Measurements from ENCODE around the gene ZNHIT6. TPM values are rescaled to one million over a fixed set of nuclear protein-coding genes. Genes with fewer than 3 reads are reported as not detected.
A peak's percentile ranks its signal among the peaks of the same experiment; 100 is the strongest.
"Not testable (repeated sequence)": the region's sequence is repeated elsewhere in the genome, so short reads cannot be mapped to it uniquely, and the experiment has no call there.

ZNHIT6 gene, protein sequence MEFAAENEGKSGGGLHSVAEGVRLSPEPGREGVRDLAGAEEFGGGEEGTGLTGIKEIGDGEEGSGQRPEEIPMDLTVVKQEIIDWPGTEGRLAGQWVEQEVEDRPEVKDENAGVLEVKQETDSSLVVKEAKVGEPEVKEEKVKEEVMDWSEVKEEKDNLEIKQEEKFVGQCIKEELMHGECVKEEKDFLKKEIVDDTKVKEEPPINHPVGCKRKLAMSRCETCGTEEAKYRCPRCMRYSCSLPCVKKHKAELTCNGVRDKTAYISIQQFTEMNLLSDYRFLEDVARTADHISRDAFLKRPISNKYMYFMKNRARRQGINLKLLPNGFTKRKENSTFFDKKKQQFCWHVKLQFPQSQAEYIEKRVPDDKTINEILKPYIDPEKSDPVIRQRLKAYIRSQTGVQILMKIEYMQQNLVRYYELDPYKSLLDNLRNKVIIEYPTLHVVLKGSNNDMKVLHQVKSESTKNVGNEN
- total RNA-seq = 12.0 TPM
- 10 to 100 TPM; 14.0 to 23.6 (median 19.4) TPM for polyA plus RNA-seq (ENCODE audit: insufficient read depth in 1 of 8, insufficient read length in 8 of 8, low replicate concordance in 1 of 8)
- long read RNA-seq, donor 1, partial matches to known transcripts = 0 of 4 reads
- long read RNA-seq, donor 1, other reads (novel, unspliced or antisense) = 0 of 4 reads
- long read RNA-seq, donor 2, partial matches to known transcripts = 0 of 1 reads
- long read RNA-seq, donor 2, other reads (novel, unspliced or antisense) = 0 of 1 reads
- long read RNA-seq, donor 3, partial matches to known transcripts = 0 of 3 reads
- long read RNA-seq, donor 3, other reads (novel, unspliced or antisense) = 0 of 3 reads
- long read RNA-seq, donor 4, partial matches to known transcripts = 0 of 2 reads
- long read RNA-seq, donor 4, other reads (novel, unspliced or antisense) = 0 of 2 reads
- long read RNA-seq, donor 5, transcript ZNHIT6-201 (10 exons, 2,797 nt) = major isoform, 8 of 8 reads
- long read RNA-seq, donor 5, partial matches to known transcripts = 0 of 8 reads
- long read RNA-seq, donor 5, other reads (novel, unspliced or antisense) = 0 of 8 reads
- long read RNA-seq, donor 6, partial matches to known transcripts = 23 of 25 reads
- long read RNA-seq, donor 6, other reads (novel, unspliced or antisense) = 0 of 25 reads
- long read RNA-seq, donor 7, partial matches to known transcripts = 7 of 9 reads
- long read RNA-seq, donor 7, other reads (novel, unspliced or antisense) = 0 of 9 reads
- long read RNA-seq, donor 8, partial matches to known transcripts = 0 of 3 reads
- long read RNA-seq, donor 8, other reads (novel, unspliced or antisense) = 0 of 3 reads
- long read RNA-seq, donor 9, partial matches to known transcripts = 0 of 4 reads
- long read RNA-seq, donor 9, other reads (novel, unspliced or antisense) = 0 of 4 reads
- long read RNA-seq, donor 10, partial matches to known transcripts = 0 of 3 reads
- long read RNA-seq, donor 10, other reads (novel, unspliced or antisense) = 0 of 3 reads
- long read RNA-seq, donor 11, partial matches to known transcripts = 18 of 22 reads
- long read RNA-seq, donor 11, other reads (novel, unspliced or antisense) = 0 of 22 reads

- H3K36me3 ChIP-seq (ENCODE audit: control insufficient read depth, insufficient read depth, low read length) = peaks cover 11% of the 10 kb centered on the region
- peak; percentile 97 for DNase-seq
- H3K4me1 ChIP-seq (ENCODE audit: control insufficient read depth, insufficient read depth, low read length) = peaks cover 6% of the 10 kb centered on the region
- H3K9me3 ChIP-seq (replicated peaks; ENCODE audit: control insufficient read depth, low read depth, low read length) = no peaks in the 10 kb centered on the region
- peak within 1 kb of the TSS; percentile 94 for H3K27ac ChIP-seq (ENCODE audit: low read length)
- 0% methylated on average over 23 of the region's 35 CpGs for WGBS (ENCODE audit: insufficient coverage)
- no peaks in the 10 kb centered on the region for H3K27me3 ChIP-seq (ENCODE audit: control insufficient read depth, insufficient read depth, low read length)
- peak within 1 kb of the TSS; percentile 79 for H3K4me3 ChIP-seq (ENCODE audit: low read length)
Observed at GRCh38 chr1:85707990-85708828, at the start of gene ZNHIT6. Gene ZNHIT6, minus strand, starts transcription at chr1:85708433. Its CDS starts 149 bp downstream, at chr1:85708284.

- Histone ChIP-seq H3K27ac (ENCODE audit: low read length) (no peak overlapping the region), H3K27me3 (ENCODE audit: control insufficient read depth, insufficient read depth, low read length) (no peaks in the 10 kb centered on the region), H3K9me3 (replicated peaks; ENCODE audit: control insufficient read depth, low read depth, low read length) (peaks cover 4% of the 10 kb centered on the region), H3K36me3 (ENCODE audit: control insufficient read depth, insufficient read depth, low read length) (no peaks in the 10 kb centered on the region), H3K4me1 (ENCODE audit: control insufficient read depth, insufficient read depth, low read length) (no peaks in the 10 kb centered on the region), H3K4me3 (ENCODE audit: low read length) (no peak overlapping the region)
- no CpG with 5 or more reads among the region's 5 CpGs for WGBS (ENCODE audit: insufficient coverage)
- DNase-seq = no peak
Observed at GRCh38 chr1:85756864-85757263, 48.6 kb upstream of the ZNHIT6 start.

DNA sequence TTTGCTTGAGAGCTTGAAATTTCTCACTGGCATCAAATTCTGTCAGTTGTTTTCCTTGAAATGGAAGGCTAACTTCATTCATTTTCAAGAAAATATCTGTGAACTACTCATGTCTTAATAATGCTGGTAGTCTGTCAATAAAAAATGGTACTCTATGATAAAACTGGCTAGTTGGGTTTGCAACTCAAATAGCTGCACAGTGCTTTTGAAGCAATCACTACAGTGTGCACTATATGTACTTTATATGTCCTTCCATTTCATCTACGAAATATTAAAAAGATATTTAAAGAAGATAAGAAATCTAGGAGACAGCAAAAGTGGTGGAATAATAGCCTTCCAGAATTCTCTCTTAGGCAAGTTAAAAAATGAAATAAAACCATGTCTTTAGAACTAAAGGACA lies 39.9 kb upstream of the ZNHIT6 start:
- WGBS (ENCODE audit: insufficient coverage) = no CpG with 5 or more reads among the region's 1 CpG
- no peak overlapping the region for H3K27ac ChIP-seq (ENCODE audit: low read length)
- DNase-seq = no peak
- H3K4me1 ChIP-seq (ENCODE audit: control insufficient read depth, insufficient read depth, low read length) = no peaks in the 10 kb centered on the region
- H3K27me3 ChIP-seq (ENCODE audit: control insufficient read depth, insufficient read depth, low read length) = no peaks in the 10 kb centered on the region
- H3K4me3 ChIP-seq (ENCODE audit: low read length) = no peak overlapping the region
- no peaks in the 10 kb centered on the region for H3K36me3 ChIP-seq (ENCODE audit: control insufficient read depth, insufficient read depth, low read length)
- no peaks in the 10 kb centered on the region for H3K9me3 ChIP-seq (replicated peaks; ENCODE audit: control insufficient read depth, low read depth, low read length)

GRCh38 chr1:85746777-85747176 lies 38.5 kb upstream of the ZNHIT6 start:
- Histone ChIP-seq H3K4me1 (ENCODE audit: control insufficient read depth, insufficient read depth, low read length) (no peaks in the 10 kb centered on the region), H3K4me3 (ENCODE audit: low read length) (no peak overlapping the region), H3K27me3 (ENCODE audit: control insufficient read depth, insufficient read depth, low read length) (no peaks in the 10 kb centered on the region), H3K9me3 (replicated peaks; ENCODE audit: control insufficient read depth, low read depth, low read length) (no peaks in the 10 kb centered on the region), H3K36me3 (ENCODE audit: control insufficient read depth, insufficient read depth, low read length) (no peaks in the 10 kb centered on the region), H3K27ac (ENCODE audit: low read length) (no peak overlapping the region)
- no CpG with 5 or more reads among the region's 3 CpGs for WGBS (ENCODE audit: insufficient coverage)
- DNase-seq = no peak

GRCh38 chr1:85743814-85744213 lies 35.6 kb upstream of the ZNHIT6 start:
- no peak for DNase-seq
- no CpG with 5 or more reads among the region's 3 CpGs for WGBS (ENCODE audit: insufficient coverage)

DNA sequence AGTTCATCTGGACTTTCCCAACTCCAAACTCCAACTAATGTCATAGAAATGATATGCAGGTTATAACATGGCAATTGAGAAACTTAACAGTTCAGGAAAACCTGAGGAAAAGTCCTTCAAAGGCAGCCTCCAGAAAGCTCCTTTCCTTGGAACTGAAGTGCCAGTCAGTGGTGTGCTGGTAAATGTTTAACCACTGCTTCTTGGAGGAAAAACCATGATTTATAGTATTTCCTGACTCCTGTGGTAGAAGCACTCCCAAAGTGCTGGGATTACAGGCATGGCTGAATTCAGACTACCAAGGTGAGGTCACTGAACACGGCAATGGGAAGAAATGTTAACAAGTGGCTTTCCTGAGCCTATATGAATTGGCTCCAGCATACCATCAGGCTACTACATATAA lies 26.7 kb upstream of the ZNHIT6 start:
- no CpG with 5 or more reads among the region's 1 CpG for WGBS (ENCODE audit: insufficient coverage)
- Histone ChIP-seq H3K9me3 (replicated peaks; ENCODE audit: control insufficient read depth, low read depth, low read length) (no peaks in the 10 kb centered on the region), H3K27me3 (ENCODE audit: control insufficient read depth, insufficient read depth, low read length) (no peaks in the 10 kb centered on the region), H3K36me3 (ENCODE audit: control insufficient read depth, insufficient read depth, low read length) (no peaks in the 10 kb centered on the region), H3K4me1 (ENCODE audit: control insufficient read depth, insufficient read depth, low read length) (no peaks in the 10 kb centered on the region), H3K27ac (ENCODE audit: low read length) (no peak overlapping the region), H3K4me3 (ENCODE audit: low read length) (no peak overlapping the region)
- no peak for DNase-seq

More at GRCh38 chr1:85743814-85744213, 35.6 kb upstream of the ZNHIT6 start:
- Histone ChIP-seq H3K9me3 (replicated peaks; ENCODE audit: control insufficient read depth, low read depth, low read length) (no peaks in the 10 kb centered on the region), H3K27ac (ENCODE audit: low read length) (no peak overlapping the region), H3K36me3 (ENCODE audit: control insufficient read depth, insufficient read depth, low read length) (no peaks in the 10 kb centered on the region), H3K4me1 (ENCODE audit: control insufficient read depth, insufficient read depth, low read length) (no peaks in the 10 kb centered on the region), H3K27me3 (ENCODE audit: control insufficient read depth, insufficient read depth, low read length) (no peaks in the 10 kb centered on the region), H3K4me3 (ENCODE audit: low read length) (no peak overlapping the region)

- H3K4me3 ChIP-seq (ENCODE audit: low read length) = no peak overlapping the region
- peaks cover 6% of the 10 kb centered on the region for H3K9me3 ChIP-seq (replicated peaks; ENCODE audit: control insufficient read depth, low read depth, low read length)
- 75% methylated on average over 1 of the region's 7 CpGs for WGBS (ENCODE audit: insufficient coverage)
- no peaks in the 10 kb centered on the region for H3K36me3 ChIP-seq (ENCODE audit: control insufficient read depth, insufficient read depth, low read length)
- no peaks in the 10 kb centered on the region for H3K4me1 ChIP-seq (ENCODE audit: control insufficient read depth, insufficient read depth, low read length)
- no peaks in the 10 kb centered on the region for H3K27me3 ChIP-seq (ENCODE audit: control insufficient read depth, insufficient read depth, low read length)
- no peak for DNase-seq
- H3K27ac ChIP-seq (ENCODE audit: low read length) = no peak overlapping the region
Observed at GRCh38 chr1:85718678-85719340, 10.6 kb upstream of the ZNHIT6 start.

GRCh38 chr1:85714418-85715114 lies 6.3 kb upstream of the ZNHIT6 start:
- not testable (repeated sequence) for DNase-seq; H3K4me1 ChIP-seq (ENCODE audit: control insufficient read depth, insufficient read depth, low read length); H3K9me3 ChIP-seq (replicated peaks; ENCODE audit: control insufficient read depth, low read depth, low read length); H3K27me3 ChIP-seq (ENCODE audit: control insufficient read depth, insufficient read depth, low read length); H3K27ac ChIP-seq (ENCODE audit: low read length); H3K4me3 ChIP-seq (ENCODE audit: low read length); H3K36me3 ChIP-seq (ENCODE audit: control insufficient read depth, insufficient read depth, low read length)
- 89% methylated on average over 8 of the region's 14 CpGs for WGBS (ENCODE audit: insufficient coverage)
